ENCODE data around the gene DLGAP4. TPM values are rescaled to one million over a fixed set of nuclear protein-coding genes. Genes with fewer than 3 reads are reported as not detected.

Gene DLGAP4
- total and polyA plus RNA-seq, 7 donors, result 53.5 to 151 (median 90.4) TPM

GRCh38 chr20:36307412-36308325, 1.5 kb downstream of the DLGAP4 start:
- ATAC-seq, result no peak
- H3K27ac ChIP-seq, result no peak overlapping the region
- TF ChIP-seq CTCF (IDR thresholded peaks at IDR 0.05), result no peak
- no peaks in the 10 kb centered on the region for H3K9me3 ChIP-seq
- H3K4me1 ChIP-seq, result peaks cover 4% of the 10 kb centered on the region
- intact Hi-C loops (cut with DNase I), result no loop called here
- H3K36me3 ChIP-seq (ENCODE audit: insufficient read depth in 1 of 2, low read depth in 1 of 2), result no peaks in the 10 kb centered on the region
- 27 to 32% (median 32%) methylated on average over 19 to 21 of the region's 21 CpGs for WGBS, 3 donors
- no peak for DNase-seq
- H3K27me3 ChIP-seq (ENCODE audit: insufficient read depth in 3 of 3, low read length in 2 of 3), result peaks cover 0 to 95% (median 48%) of the 10 kb centered on the region in 3 donors
- H3K4me3 ChIP-seq, result no peak overlapping the region

- no peak for DNase-seq
- 59 to 70% (median 67%) methylated on average over 12 of the region's 12 CpGs for WGBS, 3 donors
- Histone ChIP-seq H3K4me1 (peaks cover 4% of the 10 kb centered on the region), H3K27me3 (ENCODE audit: insufficient read depth in 3 of 3, low read length in 2 of 3) (peaks cover 0 to 95% (median 51%) of the 10 kb centered on the region in 3 donors), H3K4me3 (no peak overlapping the region), H3K27ac (no peak overlapping the region), H3K9me3 (no peaks in the 10 kb centered on the region), H3K36me3 (ENCODE audit: insufficient read depth in 1 of 2, low read depth in 1 of 2) (no peaks in the 10 kb centered on the region)
- no peak for TF ChIP-seq CTCF (IDR thresholded peaks at IDR 0.05)
- no peak for ATAC-seq
- intact Hi-C loops (cut with DNase I), result no loop called here
Observed at GRCh38 chr20:36308353-36308752, 2.2 kb downstream of the DLGAP4 start.

- Histone ChIP-seq H3K27me3 (ENCODE audit: insufficient read depth in 3 of 3, low read length in 2 of 3) (peaks cover 0 to 89% (median 44%) of the 10 kb centered on the region in 3 donors), H3K36me3 (ENCODE audit: insufficient read depth in 1 of 2, low read depth in 1 of 2) (no peaks in the 10 kb centered on the region), H3K27ac (no peak overlapping the region), H3K4me1 (peaks cover 4% of the 10 kb centered on the region), H3K4me3 (no peak overlapping the region), H3K9me3 (no peaks in the 10 kb centered on the region)
- 39 to 49% (median 41%) methylated on average over 12 of the region's 12 CpGs for WGBS, 3 donors
- DNase-seq, result peak in 1 of 2 donors; percentile 16
- no peak for ATAC-seq
- TF ChIP-seq CTCF (IDR thresholded peaks at IDR 0.05), result no peak
- intact Hi-C loops (cut with DNase I), result no loop called here
Observed at GRCh38 chr20:36308986-36309385, 2.8 kb downstream of the DLGAP4 start.

- intact Hi-C loops (cut with DNase I), result no loop called here
- ATAC-seq, result no peak
- TF ChIP-seq CTCF (IDR thresholded peaks at IDR 0.05), result no peak
- no peaks in the 10 kb centered on the region for H3K36me3 ChIP-seq (ENCODE audit: insufficient read depth in 1 of 2, low read depth in 1 of 2)
- no peak overlapping the region for H3K4me3 ChIP-seq
- 71 to 83% (median 81%) methylated on average over 3 of the region's 3 CpGs for WGBS, 3 donors
- peak in 1 of 2 donors; percentile 28 for DNase-seq
- H3K27ac ChIP-seq, result no peak overlapping the region
- H3K9me3 ChIP-seq, result no peaks in the 10 kb centered on the region
- peaks cover 4% of the 10 kb centered on the region for H3K4me1 ChIP-seq
- peaks cover 0 to 84% (median 44%) of the 10 kb centered on the region in 3 donors for H3K27me3 ChIP-seq (ENCODE audit: insufficient read depth in 3 of 3, low read length in 2 of 3)
Observed at GRCh38 chr20:36309643-36310042, 3.5 kb downstream of the DLGAP4 start.

Data from psoas muscle (tissue), 8 donors.